ENCODE results near the gene CPSF7. TPM values are rescaled to one million over a fixed set of nuclear protein-coding genes. Genes with fewer than 3 reads are reported as not detected.

CPSF7 gene
- polyA plus RNA-seq, 3 donors, result 12.5 to 67.5 (median 20.1) TPM

GRCh38 chr11:61401173-61401572 is 28.6 kb downstream of the CPSF7 start:
- H3K4me3 Mint-ChIP-seq, result no peak overlapping the region
- no peak overlapping the region for H2AFZ ChIP-seq (ENCODE audit: insufficient read depth, low read depth, low read length, poor library complexity, severe bottlenecking)
- intact Hi-C loops (cut with micrococcal nuclease), result no loop called here
- H3K27me3 ChIP-seq (ENCODE audit: control insufficient read depth in 2 of 2, insufficient read depth in 2 of 2, low read length in 2 of 2), result no peaks in the 10 kb centered on the region
- 96% methylated on average over 2 of the region's 2 CpGs for WGBS (ENCODE audit: insufficient coverage)
- H3K9me3 ChIP-seq (replicated peaks in 1 of 2; ENCODE audit: control insufficient read depth in 1 of 2, insufficient read depth in 1 of 2, low read length in 2 of 2), result no peaks in the 10 kb centered on the region
- no peaks in the 10 kb centered on the region for H3K79me2 ChIP-seq (ENCODE audit: insufficient read depth, low read length)
- TF ChIP-seq CTCF (IDR thresholded peaks at IDR 0.05), result no peak
- no peaks in the 10 kb centered on the region for H3K9me3 Mint-ChIP-seq
- no peaks in the 10 kb centered on the region for H3K4me1 Mint-ChIP-seq
- peaks cover 21% of the 10 kb centered on the region for H4K20me1 ChIP-seq (ENCODE audit: insufficient read depth, low read length)
- peaks cover 57 to 76% of the 10 kb centered on the region in 2 donors for H3K36me3 Mint-ChIP-seq
- no peak overlapping the region for H3K4me2 ChIP-seq (replicated peaks; ENCODE audit: extremely low read depth, low read length, poor library complexity, severe bottlenecking)
- no peak for DNase-seq
- H3K4me3 ChIP-seq (replicated peaks in 1 of 3; ENCODE audit: low read depth in 2 of 3, low read length in 3 of 3), result no peak overlapping the region
- H3K27me3 Mint-ChIP-seq (ENCODE audit: low read depth in 3 of 3), result no peaks in the 10 kb centered on the region
- H3K27ac ChIP-seq (ENCODE audit: low read depth in 1 of 2, low read length in 2 of 2), result peak overlapping the region in 1 of 2 donors; percentile 58
- H3K4me1 ChIP-seq (ENCODE audit: control insufficient read depth in 1 of 2, insufficient read depth in 2 of 2, low read length in 2 of 2), result no peaks in the 10 kb centered on the region
- peaks cover 43 to 86% of the 10 kb centered on the region in 2 donors for H3K36me3 ChIP-seq (replicated peaks in 1 of 2; ENCODE audit: control insufficient read depth in 1 of 2, insufficient read depth in 2 of 2, low read length in 2 of 2)
- peak overlapping the region in 5 of 7 donors; percentile 4 to 70 (median 12) for H3K27ac Mint-ChIP-seq
- no peak overlapping the region for H3K9ac ChIP-seq (ENCODE audit: insufficient read depth, low read length, poor library complexity, severe bottlenecking)

GRCh38 chr11:61392981-61393595 is 36.7 kb downstream of the CPSF7 start:
- H3K4me2 ChIP-seq (replicated peaks; ENCODE audit: extremely low read depth, low read length, poor library complexity, severe bottlenecking), result peak overlapping the region; percentile 77
- H3K79me2 ChIP-seq (ENCODE audit: insufficient read depth, low read length), result no peaks in the 10 kb centered on the region
- Mint-ChIP-seq H3K36me3 (peaks cover 13 to 36% of the 10 kb centered on the region in 2 donors), H3K4me3 (peak overlapping the region; percentile 96 to 97), H3K27ac (peak overlapping the region; percentile 87 to 96 (median 93)), H3K9me3 (peaks cover 1 to 11% (median 6%) of the 10 kb centered on the region in 7 donors), H3K4me1 (peaks cover 18% of the 10 kb centered on the region), H3K27me3 (ENCODE audit: low read depth in 3 of 3) (no peaks in the 10 kb centered on the region)
- no peak for DNase-seq
- peak overlapping the region; percentile 95 for H2AFZ ChIP-seq (ENCODE audit: insufficient read depth, low read depth, low read length, poor library complexity, severe bottlenecking)
- peak overlapping the region; percentile 75 for H3K9ac ChIP-seq (ENCODE audit: insufficient read depth, low read length, poor library complexity, severe bottlenecking)
- peak overlapping the region; percentile 67 to 88 for H3K27ac ChIP-seq (ENCODE audit: low read depth in 1 of 2, low read length in 2 of 2)
- intact Hi-C loops (cut with micrococcal nuclease), result loop anchor here in 1 of 2 donors (2.0 to 5.0 kb wide), 2 partner anchors 36 to 44 kb away; no protein-coding TSS in a partner anchor
- TF ChIP-seq CTCF (IDR thresholded peaks at IDR 0.05), result no peak
- peak overlapping the region; percentile 90 to 94 (median 90) for H3K4me3 ChIP-seq (replicated peaks in 1 of 3; ENCODE audit: low read depth in 2 of 3, low read length in 3 of 3)
- H3K27me3 ChIP-seq (ENCODE audit: control insufficient read depth in 2 of 2, insufficient read depth in 2 of 2, low read length in 2 of 2), result no peaks in the 10 kb centered on the region
- H3K9me3 ChIP-seq (replicated peaks in 1 of 2; ENCODE audit: control insufficient read depth in 1 of 2, insufficient read depth in 1 of 2, low read length in 2 of 2), result peaks cover 4 to 5% of the 10 kb centered on the region in 2 donors
- peaks cover 14 to 25% of the 10 kb centered on the region in 2 donors for H3K36me3 ChIP-seq (replicated peaks in 1 of 2; ENCODE audit: control insufficient read depth in 1 of 2, insufficient read depth in 2 of 2, low read length in 2 of 2)
- no CpG with 5 or more reads among the region's 15 CpGs for WGBS (ENCODE audit: insufficient coverage)
- H3K4me1 ChIP-seq (ENCODE audit: control insufficient read depth in 1 of 2, insufficient read depth in 2 of 2, low read length in 2 of 2), result peaks cover 17 to 19% of the 10 kb centered on the region in 2 donors
- no peaks in the 10 kb centered on the region for H4K20me1 ChIP-seq (ENCODE audit: insufficient read depth, low read length)

Measured in CD14-positive monocyte (primary cell).